ENCODE results near the gene MCF2L2.

Gene MCF2L2

GRCh38 chr3:183214277-183214612 is 214.2 kb downstream of the MCF2L2 start:
- POLR2A ChIA-PET = no interaction called here

GRCh38 chr3:183213415-183214276 is 214.8 kb downstream of the MCF2L2 start:
- no peak for DNase-seq (ENCODE audit: extremely low spot score)
- ChIA-PET CTCF (no interaction called here), POLR2A (no interaction called here)
- TF ChIP-seq CTCF (IDR thresholded peaks at IDR 0.05; ENCODE audit: control extremely low read depth, extremely low read depth, low read depth, missing control alignments) = no peak

More at GRCh38 chr3:183214277-183214612, 214.2 kb downstream of the MCF2L2 start:
- DNase-seq (ENCODE audit: extremely low spot score) = no peak
- TF ChIP-seq CTCF (IDR thresholded peaks at IDR 0.05; ENCODE audit: control extremely low read depth, extremely low read depth, low read depth, missing control alignments) = no peak
- CTCF ChIA-PET = interaction anchor here (1.3 kb wide), 1 partner anchor 30 kb away, joined by 4 read pairs; no protein-coding TSS in a partner anchor

- ChIA-PET POLR2A (no interaction called here), CTCF (no interaction called here)
- DNase-seq (ENCODE audit: extremely low spot score) = no peak
- no peak for TF ChIP-seq CTCF (IDR thresholded peaks at IDR 0.05; ENCODE audit: control extremely low read depth, extremely low read depth, low read depth, missing control alignments)
Observed at GRCh38 chr3:183212565-183212964, 215.9 kb downstream of the MCF2L2 start.

GRCh38 chr3:183212096-183212495 is 216.3 kb downstream of the MCF2L2 start:
- DNase-seq (ENCODE audit: extremely low spot score) = no peak
- ChIA-PET POLR2A (no interaction called here), CTCF (no interaction called here)
- no peak for TF ChIP-seq CTCF (IDR thresholded peaks at IDR 0.05; ENCODE audit: control extremely low read depth, extremely low read depth, low read depth, missing control alignments)

- DNase-seq (ENCODE audit: extremely low spot score) = no peak
- ChIA-PET CTCF (no interaction called here), POLR2A (no interaction called here)
- TF ChIP-seq CTCF (IDR thresholded peaks at IDR 0.05; ENCODE audit: control extremely low read depth, extremely low read depth, low read depth, missing control alignments) = no peak
Observed at GRCh38 chr3:183211352-183211751, 217.1 kb downstream of the MCF2L2 start.

GRCh38 chr3:183210862-183211341 is 217.5 kb downstream of the MCF2L2 start:
- DNase-seq (ENCODE audit: extremely low spot score) = no peak
- ChIA-PET CTCF (no interaction called here), POLR2A (no interaction called here)
- TF ChIP-seq CTCF (IDR thresholded peaks at IDR 0.05; ENCODE audit: control extremely low read depth, extremely low read depth, low read depth, missing control alignments) = no peak
